NCI-H1436 treated with DMSO at 0.1 percent for 48 hours (cell line): ENCODE results near the gene AWAT2.
"Not testable (repeated sequence)": the region's sequence is repeated elsewhere in the genome, so short reads cannot be mapped to it uniquely, and the experiment has no call there.

Source experiments
- DNase-seq: peaks from one replicate; lab custom pipeline; 2025; lab: John Stamatoyannopoulos, UW

The AWAT2 gene

DNA sequence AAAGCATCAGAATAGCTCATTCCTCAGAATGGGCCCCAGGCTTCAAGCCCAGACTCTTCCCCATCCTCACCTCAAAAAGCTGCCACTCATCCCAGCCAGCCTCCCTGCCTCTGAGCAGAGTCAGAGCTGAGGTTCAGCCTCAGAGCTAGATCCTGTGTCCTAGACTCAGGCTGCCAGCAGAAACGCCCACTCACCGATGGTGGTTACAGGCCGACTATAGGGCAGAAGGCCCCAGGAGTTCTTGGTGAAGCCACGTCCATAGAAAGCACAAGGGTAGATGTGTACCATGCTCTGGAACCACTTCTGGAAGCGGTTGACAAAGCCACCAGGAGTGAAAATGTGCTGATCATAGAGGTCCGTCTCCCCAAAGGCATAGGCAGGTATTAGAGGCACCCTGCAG, 7.7 kb downstream of the AWAT2 start:
- DNase-seq = no peak

GRCh38 chrX:70039758-70040157, 10.0 kb downstream of the AWAT2 start:
- no peak for DNase-seq

DNA sequence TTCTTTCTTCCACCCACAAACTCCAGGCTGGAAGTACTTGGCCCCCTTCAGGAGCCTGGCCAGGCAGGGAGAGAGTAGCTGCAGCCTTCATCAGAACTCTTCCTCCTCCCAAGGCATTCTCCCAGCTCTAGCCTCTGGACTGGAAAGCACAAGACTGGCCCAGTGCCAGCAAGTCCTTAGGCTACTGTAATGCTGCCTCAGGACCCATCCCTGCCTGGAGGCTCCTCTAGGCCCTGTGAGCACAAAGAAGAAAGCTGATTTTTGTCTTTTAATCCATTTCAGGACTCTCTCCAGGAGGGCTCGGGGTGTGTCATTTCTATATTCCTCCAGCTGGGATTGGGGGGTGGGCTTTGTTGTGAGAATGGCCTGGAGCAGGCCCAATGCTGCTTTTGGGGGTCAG, 10.8 kb downstream of the AWAT2 start:
- DNase-seq = no peak

GRCh38 chrX:70038515-70038914, 11.2 kb downstream of the AWAT2 start:
- no peak for DNase-seq

DNA sequence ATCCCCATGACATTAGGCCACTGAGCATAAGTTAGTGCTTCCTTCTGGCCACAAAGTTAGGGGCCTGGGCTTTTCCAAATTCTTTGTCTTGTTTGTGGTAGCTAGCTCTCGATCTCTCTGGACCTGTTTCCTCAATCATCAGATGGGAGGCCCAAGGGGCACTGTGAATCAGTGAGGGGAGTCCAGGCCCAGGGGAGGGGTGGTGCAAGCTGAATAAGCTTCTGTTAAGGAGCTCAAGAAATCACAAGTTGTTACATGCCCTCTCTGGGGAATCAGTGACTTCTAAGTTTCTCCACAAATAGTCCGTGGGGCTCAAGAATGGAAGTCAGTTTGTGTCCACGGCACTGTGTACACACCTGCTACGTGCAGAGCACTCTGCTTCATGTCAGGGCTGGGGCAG, 15.1 kb downstream of the AWAT2 start:
- no peak for DNase-seq

- no peak for DNase-seq
These were observed 16.2 kb downstream of the AWAT2 start for GRCh38 chrX:70033348-70034051.

DNA sequence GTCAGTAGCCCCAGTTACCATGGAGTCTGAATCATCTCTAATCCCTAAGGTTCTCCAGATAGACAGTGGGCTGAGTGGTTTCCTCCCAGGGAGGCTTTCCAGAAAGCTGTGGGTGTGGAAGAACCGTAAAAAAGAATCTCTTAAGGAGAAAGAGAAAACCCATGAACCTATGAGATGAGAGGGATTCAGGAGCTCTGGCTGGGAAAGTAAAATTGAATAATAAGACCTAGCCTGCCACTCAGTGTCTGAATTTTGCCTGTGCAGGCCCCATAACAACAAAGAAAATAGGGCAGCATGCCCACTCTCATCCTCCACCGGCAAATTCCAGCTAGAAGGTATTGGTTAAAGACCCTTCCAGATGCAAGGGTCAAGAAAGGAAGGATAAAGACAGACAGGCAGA, 16.9 kb downstream of the AWAT2 start:
- DNase-seq = no peak

DNA sequence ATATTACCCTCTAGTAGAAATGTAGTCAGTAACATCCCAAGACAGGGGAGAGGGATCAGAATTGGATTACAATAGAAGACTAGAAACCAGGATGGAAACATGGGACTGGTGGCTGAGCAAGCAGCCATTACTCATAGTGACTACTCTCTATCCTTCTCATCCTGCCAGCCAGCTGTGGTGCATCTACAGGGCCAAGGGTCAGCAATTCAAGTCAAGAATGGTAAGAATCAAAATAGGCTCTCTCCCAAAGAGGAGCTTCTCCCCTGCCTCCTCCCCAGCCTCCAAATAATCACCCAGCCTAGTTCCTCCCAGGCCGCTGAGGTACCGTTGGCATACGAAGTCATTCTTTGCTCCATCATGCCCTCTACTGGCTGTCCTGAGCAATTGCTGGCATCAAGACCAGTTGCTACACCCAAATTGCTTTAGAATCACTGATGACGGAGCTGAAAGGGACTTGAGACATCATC, 19.4 kb downstream of the AWAT2 start:
- no peak for DNase-seq

DNA sequence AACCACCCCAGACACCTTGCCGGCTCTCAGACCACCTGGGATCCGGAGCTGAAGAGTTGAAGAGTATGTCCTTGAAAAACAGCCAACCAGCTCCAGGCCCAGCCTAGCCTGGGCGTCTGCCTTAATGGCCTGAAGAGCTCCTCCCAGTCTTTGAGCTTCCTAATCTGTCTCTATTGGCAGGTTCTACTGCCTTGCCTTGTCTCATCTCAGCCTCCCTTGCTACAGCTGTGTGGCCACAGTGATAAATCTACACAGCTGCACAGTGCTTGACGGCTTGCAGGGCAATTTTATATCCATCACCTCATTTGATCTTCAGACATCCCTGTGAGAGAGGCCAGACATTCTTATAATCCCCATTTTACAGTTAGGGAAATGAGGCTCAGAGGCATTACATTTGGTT, 19.9 kb downstream of the AWAT2 start:
- DNase-seq = no peak

GRCh38 chrX:70026851-70027200, 22.9 kb downstream of the AWAT2 start:
- DNase-seq = no peak

GRCh38 chrX:70026112-70026850, 23.5 kb downstream of the AWAT2 start:
- DNase-seq = no peak

DNA sequence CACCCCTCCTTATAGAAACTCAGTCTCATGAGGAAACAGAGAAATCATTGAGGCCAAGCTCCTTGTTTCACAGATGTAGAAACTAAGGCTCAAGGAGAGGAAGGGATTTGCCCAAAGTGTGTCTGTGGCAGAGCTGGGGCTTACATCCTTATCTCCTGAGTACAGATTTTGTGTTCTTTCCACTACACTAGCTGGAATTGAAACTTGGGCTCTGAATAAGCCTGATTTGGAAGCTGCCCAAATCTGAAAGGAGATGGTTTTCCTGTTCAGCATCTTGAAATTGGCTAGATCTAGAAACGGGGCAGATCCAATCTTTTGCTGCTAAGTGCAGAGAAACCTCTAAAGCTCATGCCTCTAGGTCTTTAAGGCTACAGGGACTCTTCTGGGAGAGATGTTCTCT, 24.3 kb downstream of the AWAT2 start:
- no peak for DNase-seq

DNA sequence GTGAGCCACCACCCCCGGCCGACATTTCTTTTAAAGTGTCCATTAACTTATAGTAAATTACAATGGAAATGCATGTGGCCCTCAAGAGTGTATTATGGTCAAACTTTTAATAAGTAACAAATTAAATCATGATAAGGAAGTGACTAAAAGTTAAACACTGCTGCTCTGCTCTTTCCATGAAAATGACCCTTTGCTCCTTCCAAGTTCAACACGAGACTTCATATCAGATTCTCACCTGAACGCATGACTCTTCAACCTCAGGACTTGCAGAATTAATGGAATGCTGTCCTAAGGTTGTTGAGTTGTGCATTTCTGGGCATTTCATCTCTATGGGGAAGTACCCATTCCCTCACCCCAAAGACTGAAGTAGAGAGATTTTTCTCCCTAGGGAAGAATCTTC, 27.1 kb downstream of the AWAT2 start:
- DNase-seq = no peak

DNA sequence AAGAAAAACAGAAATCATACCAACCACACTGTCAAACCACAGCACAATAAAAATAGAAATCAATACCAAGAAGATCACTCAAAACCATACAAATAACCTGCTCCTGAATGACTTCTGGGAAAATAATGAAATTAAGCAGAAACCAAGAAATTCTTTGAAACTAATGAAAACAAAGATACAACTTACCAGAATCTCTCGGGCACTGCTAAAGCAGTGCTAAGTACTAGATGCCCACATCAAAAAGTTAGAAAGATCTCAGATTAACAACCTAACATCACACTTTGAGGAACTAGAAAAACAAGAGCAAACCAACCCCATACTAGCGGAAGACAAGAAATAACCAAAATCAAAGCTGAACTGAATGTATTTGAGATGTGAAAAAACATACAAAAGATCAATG, 33.2 kb downstream of the AWAT2 start:
- no peak for DNase-seq

GRCh38 chrX:70013466-70014381, 36.0 kb downstream of the AWAT2 start:
- no peak for DNase-seq

DNA sequence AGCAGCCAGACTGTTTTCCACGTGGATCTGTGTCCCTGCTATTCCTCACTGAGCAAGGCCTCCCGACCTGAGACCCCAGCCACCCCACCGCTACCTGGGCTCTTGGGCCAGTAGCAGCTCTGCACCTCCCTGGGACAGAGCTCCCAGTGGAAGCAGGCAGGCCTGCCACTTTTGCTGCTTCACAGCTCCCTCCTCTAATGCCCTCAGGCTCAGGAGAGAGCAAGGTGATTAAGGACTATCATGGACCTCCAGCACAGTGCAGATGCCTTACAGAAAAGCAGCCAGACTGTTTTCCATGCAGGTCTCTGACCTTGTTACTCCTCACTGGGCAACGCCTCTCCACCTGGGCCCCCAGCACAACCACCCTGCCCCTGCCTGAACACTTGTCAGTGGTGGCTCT, 37.0 kb downstream of the AWAT2 start:
- DNase-seq = no peak

- no peak for DNase-seq
These were observed 39.8 kb downstream of the AWAT2 start for GRCh38 chrX:70009970-70010369.

- DNase-seq = no peak
These were observed 40.7 kb downstream of the AWAT2 start for GRCh38 chrX:70009049-70009448.

DNA sequence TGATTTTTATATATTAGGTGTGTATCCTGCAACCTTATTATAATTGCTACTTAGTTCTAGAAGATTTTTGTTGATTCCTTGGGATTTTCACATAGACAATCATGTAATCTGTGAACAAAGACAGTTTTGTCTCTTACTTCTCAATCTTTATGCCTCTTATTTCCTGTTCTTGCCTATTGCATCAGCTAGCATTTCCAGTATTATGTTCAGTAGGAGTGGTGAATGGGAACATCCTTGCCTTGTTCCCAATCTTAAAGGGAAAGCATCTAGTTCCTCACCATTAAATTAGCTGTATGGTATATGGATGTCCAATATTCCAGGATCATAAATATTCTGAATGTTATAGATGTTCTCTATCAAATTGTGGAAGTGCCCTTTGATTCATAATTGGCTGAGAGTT, 41.8 kb downstream of the AWAT2 start:
- DNase-seq = no peak

- no peak for DNase-seq
These were observed 47.9 kb downstream of the AWAT2 start for GRCh38 chrX:70001708-70002341.

DNA sequence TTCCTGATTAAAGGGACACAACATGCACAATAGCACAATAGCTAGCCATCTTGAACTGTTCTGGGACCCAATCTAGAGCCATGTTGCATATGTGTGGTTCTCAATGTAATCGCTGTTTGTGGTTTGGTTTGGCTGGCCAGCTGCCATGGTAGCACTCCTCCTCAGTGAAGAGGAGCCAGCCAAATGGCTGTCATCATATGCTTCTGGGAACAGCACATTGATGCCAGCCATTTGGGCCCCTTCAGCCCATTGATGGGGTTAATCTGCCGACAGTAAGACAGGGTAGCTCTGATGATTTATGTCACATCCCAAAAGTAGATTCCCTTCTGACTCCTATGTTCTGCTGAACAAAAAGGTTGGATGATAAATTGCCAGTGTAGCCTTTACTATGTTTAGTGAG, 48.5 kb downstream of the AWAT2 start:
- no peak for DNase-seq

DNA sequence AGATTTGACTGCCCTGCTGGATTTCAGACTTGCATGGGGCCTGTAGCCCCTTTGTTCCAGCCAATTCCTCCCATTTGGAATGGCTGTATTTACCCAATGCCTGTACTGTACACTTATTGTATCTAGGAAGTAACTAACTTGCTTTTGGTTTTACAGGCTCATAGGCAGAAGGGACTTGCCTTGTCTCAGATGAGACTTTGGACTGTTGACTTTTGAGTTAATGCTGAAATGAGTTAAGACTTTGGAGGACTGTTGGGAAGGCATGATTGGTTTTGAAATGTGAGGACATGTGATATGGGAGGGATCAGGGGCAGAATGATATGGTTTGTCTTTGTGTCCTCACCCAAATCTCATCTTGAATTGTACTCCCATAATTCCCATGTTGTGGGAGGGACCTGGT, 51.4 kb downstream of the AWAT2 start:
- not testable (repeated sequence) for DNase-seq
